Measurements from ENCODE around the gene PHF20. TPM values are rescaled to one million over a fixed set of nuclear protein-coding genes. Genes with fewer than 3 reads are reported as not detected.
A peak's percentile ranks its signal among the peaks of the same experiment; 100 is the strongest.

PHF20 gene
- total and polyA plus RNA-seq, 2 of the 13 experiments (the other 11 are each of a cell fraction or from before 2014, with no cell fraction given) = 22.8 to 34.1 TPM

DNA sequence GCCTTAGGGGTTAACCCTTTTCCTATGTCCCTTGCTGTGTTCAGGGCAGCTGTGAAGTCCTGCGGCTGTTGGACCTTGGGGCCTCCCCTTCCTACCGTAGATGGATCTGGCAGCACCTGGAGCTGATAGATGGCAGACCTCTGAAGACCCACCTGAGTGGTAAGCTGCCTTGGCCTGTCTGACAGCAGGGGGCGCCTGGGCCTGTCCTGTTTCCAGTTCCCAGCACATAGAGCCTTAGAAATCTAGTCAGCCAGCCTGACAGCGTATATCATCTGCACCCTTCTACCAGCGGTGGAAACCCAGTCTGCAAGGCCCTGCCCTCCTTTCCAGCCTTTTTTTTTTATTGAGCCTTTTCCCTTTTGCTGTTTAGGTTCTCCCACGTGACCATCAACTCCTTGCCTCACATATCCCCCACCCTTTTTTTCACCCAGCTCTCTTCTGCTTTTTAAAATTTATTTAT, 223.2 kb downstream of the PHF20 start (continued):
- TF ChIP-seq, protein P1, sequence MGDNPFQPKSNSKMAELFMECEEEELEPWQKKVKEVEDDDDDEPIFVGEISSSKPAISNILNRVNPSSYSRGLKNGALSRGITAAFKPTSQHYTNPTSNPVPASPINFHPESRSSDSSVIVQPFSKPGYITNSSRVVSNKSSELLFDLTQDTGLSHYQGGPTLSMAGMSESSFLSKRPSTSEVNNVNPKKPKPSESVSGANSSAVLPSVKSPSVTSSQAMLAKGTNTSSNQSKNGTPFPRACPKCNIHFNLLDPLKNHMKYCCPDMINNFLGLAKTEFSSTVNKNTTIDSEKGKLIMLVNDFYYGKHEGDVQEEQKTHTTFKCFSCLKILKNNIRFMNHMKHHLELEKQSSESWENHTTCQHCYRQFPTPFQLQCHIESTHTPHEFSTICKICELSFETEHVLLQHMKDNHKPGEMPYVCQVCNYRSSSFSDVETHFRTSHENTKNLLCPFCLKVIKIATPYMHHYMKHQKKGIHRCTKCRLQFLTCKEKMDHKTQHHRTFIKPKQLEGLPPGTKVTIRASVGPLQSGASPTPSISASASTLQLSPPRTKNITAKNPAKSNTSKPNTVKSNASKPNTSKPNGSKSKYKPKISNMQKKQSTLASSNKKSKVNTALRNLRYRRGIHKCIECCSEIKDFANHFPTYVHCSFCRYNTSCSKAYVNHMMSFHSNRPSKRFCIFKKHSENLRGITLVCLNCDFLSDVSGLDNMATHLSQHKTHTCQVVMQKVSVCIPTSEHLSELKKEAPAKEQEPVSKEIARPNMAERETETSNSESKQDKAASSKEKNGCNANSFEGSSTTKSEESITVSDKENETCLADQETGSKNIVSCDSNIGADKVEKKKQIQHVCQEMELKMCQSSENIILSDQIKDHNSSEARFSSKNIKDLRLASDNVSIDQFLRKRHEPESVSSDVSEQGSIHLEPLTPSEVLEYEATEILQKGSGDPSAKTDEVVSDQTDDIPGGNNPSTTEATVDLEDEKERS (CRISPR knock-in tag; IDR thresholded peaks at IDR 0.05) = peak; percentile 81; the same call in 1 of the 2 replicates
- 0 out of 2 replicates have a peak, but pooled peaks have one; percentile 38 for TF ChIP-seq ZNF350 (CRISPR knock-in tag; IDR thresholded peaks at IDR 0.05; ENCODE audit: borderline replicate concordance, low read depth)
- TF ChIP-seq, protein P2, sequence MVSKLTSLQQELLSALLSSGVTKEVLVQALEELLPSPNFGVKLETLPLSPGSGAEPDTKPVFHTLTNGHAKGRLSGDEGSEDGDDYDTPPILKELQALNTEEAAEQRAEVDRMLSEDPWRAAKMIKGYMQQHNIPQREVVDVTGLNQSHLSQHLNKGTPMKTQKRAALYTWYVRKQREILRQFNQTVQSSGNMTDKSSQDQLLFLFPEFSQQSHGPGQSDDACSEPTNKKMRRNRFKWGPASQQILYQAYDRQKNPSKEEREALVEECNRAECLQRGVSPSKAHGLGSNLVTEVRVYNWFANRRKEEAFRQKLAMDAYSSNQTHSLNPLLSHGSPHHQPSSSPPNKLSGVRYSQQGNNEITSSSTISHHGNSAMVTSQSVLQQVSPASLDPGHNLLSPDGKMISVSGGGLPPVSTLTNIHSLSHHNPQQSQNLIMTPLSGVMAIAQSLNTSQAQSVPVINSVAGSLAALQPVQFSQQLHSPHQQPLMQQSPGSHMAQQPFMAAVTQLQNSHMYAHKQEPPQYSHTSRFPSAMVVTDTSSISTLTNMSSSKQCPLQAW (CRISPR knock-in tag; IDR thresholded peaks at IDR 0.05) = peak; percentile 63; the same call in 1 of the 2 replicates
- TF ChIP-seq ZSCAN25 (CRISPR knock-in tag; IDR thresholded peaks at IDR 0.05) = peak; percentile 56; the same call in 1 of the 2 replicates
- TF ChIP-seq ZNF644 (CRISPR knock-in tag; IDR thresholded peaks at IDR 0.05; ENCODE audit: low read depth) = peak; percentile 69; the same call in 1 of the 2 replicates
- 0 out of 2 replicates have a peak, but pooled peaks have one; percentile 75 for TF ChIP-seq SSRP1 (CRISPR knock-in tag; IDR thresholded peaks at IDR 0.05)
- peak; percentile 61; the same call in 1 of the 2 replicates for TF ChIP-seq MEIS1 (CRISPR knock-in tag; IDR thresholded peaks at IDR 0.05; ENCODE audit: borderline replicate concordance)
- TF ChIP-seq, protein P3, sequence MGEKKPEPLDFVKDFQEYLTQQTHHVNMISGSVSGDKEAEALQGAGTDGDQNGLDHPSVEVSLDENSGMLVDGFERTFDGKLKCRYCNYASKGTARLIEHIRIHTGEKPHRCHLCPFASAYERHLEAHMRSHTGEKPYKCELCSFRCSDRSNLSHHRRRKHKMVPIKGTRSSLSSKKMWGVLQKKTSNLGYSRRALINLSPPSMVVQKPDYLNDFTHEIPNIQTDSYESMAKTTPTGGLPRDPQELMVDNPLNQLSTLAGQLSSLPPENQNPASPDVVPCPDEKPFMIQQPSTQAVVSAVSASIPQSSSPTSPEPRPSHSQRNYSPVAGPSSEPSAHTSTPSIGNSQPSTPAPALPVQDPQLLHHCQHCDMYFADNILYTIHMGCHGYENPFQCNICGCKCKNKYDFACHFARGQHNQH (CRISPR knock-in tag; IDR thresholded peaks at IDR 0.05) = 0 out of 2 replicates have a peak, but pooled peaks have one; percentile 42
- peak in 1 of 2 experiments; percentile 81; a peak in 1 of 4 replicates for TF ChIP-seq KLF16 (CRISPR knock-in tag; IDR thresholded peaks at IDR 0.05)
- 0 out of 2 replicates have a peak, but pooled peaks have one; percentile 30 for TF ChIP-seq DMAP1 (CRISPR knock-in tag; IDR thresholded peaks at IDR 0.05)
- TF ChIP-seq, protein P4, sequence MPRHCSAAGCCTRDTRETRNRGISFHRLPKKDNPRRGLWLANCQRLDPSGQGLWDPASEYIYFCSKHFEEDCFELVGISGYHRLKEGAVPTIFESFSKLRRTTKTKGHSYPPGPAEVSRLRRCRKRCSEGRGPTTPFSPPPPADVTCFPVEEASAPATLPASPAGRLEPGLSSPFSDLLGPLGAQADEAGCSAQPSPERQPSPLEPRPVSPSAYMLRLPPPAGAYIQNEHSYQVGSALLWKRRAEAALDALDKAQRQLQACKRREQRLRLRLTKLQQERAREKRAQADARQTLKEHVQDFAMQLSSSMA (CRISPR knock-in tag; IDR thresholded peaks at IDR 0.05) = 0 out of 2 replicates have a peak, but pooled peaks have one; percentile 25
- TF ChIP-seq, protein P5, sequence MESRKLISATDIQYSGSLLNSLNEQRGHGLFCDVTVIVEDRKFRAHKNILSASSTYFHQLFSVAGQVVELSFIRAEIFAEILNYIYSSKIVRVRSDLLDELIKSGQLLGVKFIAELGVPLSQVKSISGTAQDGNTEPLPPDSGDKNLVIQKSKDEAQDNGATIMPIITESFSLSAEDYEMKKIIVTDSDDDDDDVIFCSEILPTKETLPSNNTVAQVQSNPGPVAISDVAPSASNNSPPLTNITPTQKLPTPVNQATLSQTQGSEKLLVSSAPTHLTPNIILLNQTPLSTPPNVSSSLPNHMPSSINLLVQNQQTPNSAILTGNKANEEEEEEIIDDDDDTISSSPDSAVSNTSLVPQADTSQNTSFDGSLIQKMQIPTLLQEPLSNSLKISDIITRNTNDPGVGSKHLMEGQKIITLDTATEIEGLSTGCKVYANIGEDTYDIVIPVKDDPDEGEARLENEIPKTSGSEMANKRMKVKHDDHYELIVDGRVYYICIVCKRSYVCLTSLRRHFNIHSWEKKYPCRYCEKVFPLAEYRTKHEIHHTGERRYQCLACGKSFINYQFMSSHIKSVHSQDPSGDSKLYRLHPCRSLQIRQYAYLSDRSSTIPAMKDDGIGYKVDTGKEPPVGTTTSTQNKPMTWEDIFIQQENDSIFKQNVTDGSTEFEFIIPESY (CRISPR knock-in tag; IDR thresholded peaks at IDR 0.05) = peak; percentile 24; the same call in 1 of the 2 replicates
- TF ChIP-seq, protein P6, sequence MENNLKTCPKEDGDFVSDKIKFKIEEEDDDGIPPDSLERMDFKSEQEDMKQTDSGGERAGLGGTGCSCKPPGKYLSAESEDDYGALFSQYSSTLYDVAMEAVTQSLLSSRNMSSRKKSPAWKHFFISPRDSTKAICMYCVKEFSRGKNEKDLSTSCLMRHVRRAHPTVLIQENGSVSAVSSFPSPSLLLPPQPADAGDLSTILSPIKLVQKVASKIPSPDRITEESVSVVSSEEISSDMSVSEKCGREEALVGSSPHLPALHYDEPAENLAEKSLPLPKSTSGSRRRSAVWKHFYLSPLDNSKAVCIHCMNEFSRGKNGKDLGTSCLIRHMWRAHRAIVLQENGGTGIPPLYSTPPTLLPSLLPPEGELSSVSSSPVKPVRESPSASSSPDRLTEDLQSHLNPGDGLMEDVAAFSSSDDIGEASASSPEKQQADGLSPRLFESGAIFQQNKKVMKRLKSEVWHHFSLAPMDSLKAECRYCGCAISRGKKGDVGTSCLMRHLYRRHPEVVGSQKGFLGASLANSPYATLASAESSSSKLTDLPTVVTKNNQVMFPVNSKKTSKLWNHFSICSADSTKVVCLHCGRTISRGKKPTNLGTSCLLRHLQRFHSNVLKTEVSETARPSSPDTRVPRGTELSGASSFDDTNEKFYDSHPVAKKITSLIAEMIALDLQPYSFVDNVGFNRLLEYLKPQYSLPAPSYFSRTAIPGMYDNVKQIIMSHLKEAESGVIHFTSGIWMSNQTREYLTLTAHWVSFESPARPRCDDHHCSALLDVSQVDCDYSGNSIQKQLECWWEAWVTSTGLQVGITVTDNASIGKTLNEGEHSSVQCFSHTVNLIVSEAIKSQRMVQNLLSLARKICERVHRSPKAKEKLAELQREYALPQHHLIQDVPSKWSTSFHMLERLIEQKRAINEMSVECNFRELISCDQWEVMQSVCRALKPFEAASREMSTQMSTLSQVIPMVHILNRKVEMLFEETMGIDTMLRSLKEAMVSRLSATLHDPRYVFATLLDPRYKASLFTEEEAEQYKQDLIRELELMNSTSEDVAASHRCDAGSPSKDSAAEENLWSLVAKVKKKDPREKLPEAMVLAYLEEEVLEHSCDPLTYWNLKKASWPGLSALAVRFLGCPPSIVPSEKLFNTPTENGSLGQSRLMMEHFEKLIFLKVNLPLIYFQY (CRISPR knock-in tag; IDR thresholded peaks at IDR 0.05; ENCODE audit: borderline replicate concordance) = 0 out of 2 replicates have a peak, but pooled peaks have one; percentile 58
- TF ChIP-seq SAP130 (CRISPR knock-in tag; IDR thresholded peaks at IDR 0.05; ENCODE audit: low read depth) = 0 out of 2 replicates have a peak, but pooled peaks have one; percentile 46
- TF ChIP-seq MBNL3 (CRISPR knock-in tag; conservative IDR thresholded peaks at IDR 0.05) = no peak
- no peak for TF ChIP-seq DPF2 (CRISPR knock-in tag; IDR thresholded peaks at IDR 0.05; ENCODE audit: borderline replicate concordance, low read depth)
